GM18502 (cell line): ENCODE results near the gene SEPTIN12.
A peak's percentile ranks its signal among the peaks of the same experiment; 100 is the strongest.
"Not testable (repeated sequence)": the region's sequence is repeated elsewhere in the genome, so short reads cannot be mapped to it uniquely, and the experiment has no call there.

Source experiments
- ATAC-seq: cut with Tn5 transposase; IDR thresholded peaks from one replicate; pipeline ENCODE4 v1.9.1; 2021; ENCODE audit warnings: mild to moderate bottlenecking; ENCODE audit not compliant: unreplicated experiment, poor library complexity

Gene SEPTIN12

GRCh38 chr16:4788489-4788889 is 344 bp upstream of the SEPTIN12 start:
- ATAC-seq: no peak

GRCh38 chr16:4787068-4787467 is 1.1 kb downstream of the SEPTIN12 start:
- no peak for ATAC-seq

GRCh38 chr16:4785758-4786433 is 2.2 kb downstream of the SEPTIN12 start:
- no peak for ATAC-seq

DNA sequence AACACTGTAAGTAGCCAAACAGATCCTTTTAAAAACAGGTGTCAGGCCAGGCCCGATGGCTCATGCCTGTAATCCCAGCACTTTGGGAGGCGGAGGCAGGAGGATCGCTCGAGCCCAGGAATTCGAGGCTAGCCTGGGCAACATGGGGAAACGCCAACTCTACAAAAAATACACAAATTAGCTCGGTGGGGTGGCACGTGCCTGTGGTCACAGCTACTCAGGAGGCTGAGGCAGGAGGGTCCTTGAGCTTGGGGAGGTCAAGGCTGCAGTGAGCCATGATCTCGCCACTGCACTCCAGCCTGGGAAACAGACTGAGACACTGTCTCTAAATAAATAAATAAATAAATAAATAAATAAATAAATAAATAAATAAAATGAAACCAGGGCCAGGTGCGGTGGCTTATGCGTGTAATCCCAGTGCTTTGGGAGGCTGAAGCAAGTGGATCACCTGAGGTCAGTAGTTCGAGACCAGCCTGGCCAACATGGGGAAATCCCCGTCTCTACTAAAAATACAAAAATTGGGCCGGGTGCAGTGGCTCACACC is 3.6 kb downstream of the SEPTIN12 start:
- not testable (repeated sequence) for ATAC-seq

- no peak for ATAC-seq
Measured at GRCh38 chr16:4783951-4784336, 4.2 kb downstream of the SEPTIN12 start.

GRCh38 chr16:4783251-4783950 is 4.7 kb downstream of the SEPTIN12 start:
- no peak for ATAC-seq

DNA sequence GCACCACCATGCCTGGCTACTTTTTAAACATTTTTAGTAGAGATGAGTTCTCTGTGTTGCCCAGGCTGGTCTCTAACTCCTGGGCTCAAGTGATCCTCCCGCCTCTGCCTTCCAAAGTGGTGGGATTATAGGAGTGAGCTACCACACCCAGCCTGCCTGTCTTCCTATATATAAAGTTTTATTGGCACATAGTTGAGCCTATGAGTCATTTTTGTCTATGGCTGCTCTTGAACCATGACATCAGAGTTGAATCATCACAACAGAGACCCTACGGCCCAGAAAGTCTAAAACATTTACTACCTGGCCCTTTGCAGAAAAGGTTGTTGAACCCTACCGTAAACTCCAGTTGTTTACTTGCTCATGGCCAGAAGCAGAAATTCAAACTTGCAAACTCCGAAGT is 7.9 kb downstream of the SEPTIN12 start:
- ATAC-seq: no peak

DNA sequence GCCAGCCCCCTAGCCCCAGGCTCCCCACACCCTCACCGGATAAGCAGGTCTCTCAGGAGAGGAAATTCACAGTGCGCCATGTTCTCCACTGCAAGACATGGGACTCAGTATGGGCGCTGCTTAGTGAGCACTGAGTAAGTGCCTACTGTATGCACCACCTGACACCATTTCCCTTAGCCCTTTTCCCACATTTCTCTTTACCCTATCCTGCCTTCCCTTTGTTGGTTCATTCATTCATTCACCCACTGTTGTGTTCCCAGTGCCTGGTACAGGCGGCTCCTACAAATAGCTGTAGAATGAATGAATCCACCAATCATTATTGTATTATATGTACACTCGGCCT is 10.1 kb downstream of the SEPTIN12 start:
- no peak for ATAC-seq

GRCh38 chr16:4777339-4778049 is 10.7 kb downstream of the SEPTIN12 start:
- no peak for ATAC-seq

DNA sequence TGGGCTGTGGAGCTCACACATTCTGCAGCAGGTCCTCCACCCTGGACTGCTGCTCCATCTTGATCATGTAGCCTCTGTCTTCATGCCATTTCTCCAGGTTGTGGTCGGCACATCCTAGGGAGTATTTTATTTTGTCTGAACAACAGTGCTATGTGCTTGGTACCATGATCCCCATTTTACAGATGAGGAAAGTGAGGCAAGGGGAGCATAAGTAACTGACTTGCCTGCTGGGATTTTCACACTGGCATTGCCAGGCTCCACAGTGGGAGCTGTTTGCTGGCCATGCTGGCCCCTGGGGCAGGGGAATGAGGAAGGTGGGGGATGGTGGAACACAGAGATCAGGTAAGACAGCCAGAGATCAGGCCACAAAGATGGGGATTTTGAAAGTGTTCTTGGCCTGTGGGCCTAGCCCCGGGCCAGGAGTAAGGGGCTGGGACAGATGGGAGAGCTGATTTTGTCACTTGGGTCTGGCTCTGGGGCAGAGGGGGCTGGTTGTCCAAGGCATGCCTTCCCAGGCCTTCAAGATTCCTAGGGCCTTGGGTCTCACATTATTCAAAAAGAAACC is 11.9 kb downstream of the SEPTIN12 start:
- ATAC-seq: no peak

DNA sequence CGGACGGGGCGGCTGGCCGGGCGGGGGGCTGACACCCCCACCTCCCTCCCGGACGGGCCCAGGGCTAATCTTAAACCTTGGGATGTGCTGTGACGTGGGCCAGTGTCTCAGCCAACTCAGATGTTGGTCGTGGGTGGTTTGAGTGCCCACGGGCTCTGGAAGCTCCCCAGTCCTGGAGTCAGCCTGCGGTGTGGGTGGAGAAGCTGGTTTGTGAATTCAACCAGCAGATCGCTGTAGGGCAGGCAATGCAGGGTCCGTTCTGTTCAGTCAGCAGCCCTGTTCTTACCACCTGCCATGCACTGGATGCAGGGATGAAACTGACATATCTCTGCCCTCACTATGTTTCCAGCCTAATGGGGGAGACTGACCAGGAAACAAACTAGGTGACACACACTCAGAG is 13.1 kb downstream of the SEPTIN12 start:
- no peak for ATAC-seq

- ATAC-seq: no peak
Measured at GRCh38 chr16:4772351-4772750, 15.8 kb downstream of the SEPTIN12 start.

DNA sequence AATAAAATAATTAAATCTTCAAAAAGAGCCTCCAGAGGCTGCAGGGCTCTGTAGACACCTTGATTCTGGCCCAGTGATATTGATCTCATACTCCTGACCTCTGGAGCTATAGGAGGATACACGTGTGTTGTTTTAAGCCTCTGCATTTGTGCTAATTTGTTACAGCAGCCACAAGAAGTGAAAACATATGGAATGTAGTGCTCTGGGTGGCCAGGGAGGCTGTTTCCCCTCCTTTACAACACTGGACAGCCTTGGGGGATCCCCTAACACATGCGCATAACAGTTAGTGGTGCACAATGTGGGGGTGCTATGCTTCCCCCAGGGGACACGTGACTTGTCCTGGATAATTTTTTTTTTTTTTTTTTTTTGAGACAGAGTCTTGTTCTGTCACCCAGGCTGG is 16.5 kb downstream of the SEPTIN12 start:
- ATAC-seq: no peak

DNA sequence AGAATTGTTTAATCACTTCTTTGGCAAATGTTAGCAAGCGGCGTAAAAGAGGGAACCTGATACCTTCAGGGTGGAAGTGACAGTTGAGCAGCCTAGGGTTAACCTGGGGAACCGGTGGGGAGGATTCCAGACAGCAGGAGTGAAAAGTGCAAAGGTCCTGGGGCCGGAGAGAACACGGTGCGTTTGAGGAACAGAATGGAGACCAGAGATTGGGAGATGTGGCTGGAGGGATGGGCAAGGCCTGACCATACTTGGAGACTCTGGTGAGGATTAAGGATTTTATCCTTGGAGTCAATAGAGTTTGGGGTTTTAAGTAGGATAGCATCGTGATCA is 18.9 kb downstream of the SEPTIN12 start:
- ATAC-seq: no peak

DNA sequence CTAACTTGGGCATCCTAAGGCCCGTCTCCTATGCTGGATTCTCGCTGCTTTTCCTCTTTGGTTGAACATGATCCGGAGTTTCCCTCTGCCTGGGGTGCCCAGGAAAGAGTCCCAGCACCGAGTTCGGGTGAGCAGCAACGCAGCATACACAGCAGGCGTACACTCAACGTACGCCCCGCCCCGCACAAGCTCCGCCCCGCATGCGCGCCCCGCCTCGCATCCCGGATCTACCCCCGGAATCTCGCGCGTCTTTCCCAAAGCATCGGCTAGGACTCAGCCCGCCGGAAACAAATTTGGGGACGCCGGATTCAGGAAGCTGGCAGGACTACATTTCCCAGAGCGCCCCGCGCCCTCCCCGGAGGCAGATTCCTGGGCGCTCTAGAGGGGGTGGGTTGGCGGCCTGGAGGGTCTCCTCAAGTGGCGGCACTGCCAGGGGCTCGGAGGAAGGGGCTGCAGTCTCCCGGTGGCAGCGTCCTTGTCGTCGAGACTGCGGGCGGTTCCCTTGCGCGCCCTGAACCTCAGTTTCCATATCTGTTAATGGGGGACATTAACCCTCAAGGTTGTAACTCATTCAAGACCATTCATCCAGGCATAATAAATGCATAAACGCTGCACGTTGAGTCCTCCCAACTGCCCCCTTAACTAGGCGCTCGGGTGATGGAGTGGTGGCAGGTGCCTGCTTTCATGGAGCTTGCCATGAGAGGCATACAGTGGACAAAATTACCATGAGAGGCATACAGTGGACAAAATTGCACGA is 19.4 kb downstream of the SEPTIN12 start:
- ATAC-seq: peak; percentile 69

GRCh38 chr16:4767872-4768548 is 20.1 kb downstream of the SEPTIN12 start:
- peak; percentile 3 for ATAC-seq

DNA sequence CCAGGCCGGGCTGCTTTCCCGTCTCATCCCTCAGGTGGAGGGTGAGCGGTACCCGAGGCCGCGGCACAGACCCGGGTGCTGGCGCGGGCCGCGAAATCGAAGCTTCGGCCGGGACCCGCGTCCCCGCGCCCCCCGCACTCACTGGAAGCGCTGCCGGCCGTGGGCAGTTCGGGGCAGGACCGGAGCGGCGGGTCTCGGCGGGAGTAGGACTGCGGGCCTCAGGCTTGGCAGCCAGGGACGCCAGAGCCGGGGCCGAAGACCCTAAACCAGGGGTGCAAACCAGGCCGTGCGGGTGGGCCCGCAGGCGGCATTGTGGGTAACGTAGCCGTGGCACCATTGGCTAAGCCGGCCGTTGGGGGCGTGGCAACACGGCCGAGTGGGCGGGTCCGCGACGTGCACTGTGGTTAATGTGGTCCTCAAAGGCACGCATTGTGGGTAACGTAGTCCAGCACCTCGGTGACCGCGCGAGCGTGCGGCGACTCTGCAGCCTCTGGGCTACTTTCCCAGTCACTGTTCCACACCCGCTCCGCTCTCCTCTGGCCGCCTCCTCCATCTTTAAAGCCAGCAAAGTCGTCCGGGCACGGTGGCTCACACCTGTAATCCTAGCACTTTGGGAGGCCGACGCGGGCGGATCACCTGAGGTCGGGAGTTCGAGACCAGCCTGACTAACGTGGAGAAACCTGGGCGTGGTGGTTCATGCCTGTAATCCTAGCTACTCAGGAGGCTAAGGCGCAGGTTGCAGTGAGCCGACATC is 21.1 kb downstream of the SEPTIN12 start, which contains the start of gene ZNF500:
Gene ZNF500, minus strand, starts transcription at position 288 of the 754 bp plus-strand sequence. CDS start 1,184 bp downstream, outside the sequence.
- peak; percentile 87 for ATAC-seq

GRCh38 chr16:4765511-4766474 is 22.4 kb downstream of the SEPTIN12 start:
- no peak for ATAC-seq
